H1 (cell line): ENCODE measurements around the gene GJD4.

ENCODE experiments used
- ATF3 ChIP-seq: IDR thresholded peaks from 2 replicates; pipeline ENCODE4 v1.6.1; 2011; ENCODE audit warnings: low read depth, mild to moderate bottlenecking, low read length; ENCODE audit not compliant: insufficient read depth
- POLR2A ChIP-seq, 2 experiments: IDR thresholded peaks; 1 replicate in 1 of 2; 2 replicates in 1 of 2; pipeline ENCODE4 v1.6.1; 2011; ENCODE audit warnings: low read depth in 2 of 2, low read length in 2 of 2, mild to moderate bottlenecking in 2 of 2; ENCODE audit errors: control extremely low read depth in 1 of 2
- POLR2AphosphoS5 ChIP-seq: IDR thresholded peaks from 2 replicates; pipeline ENCODE4 v1.6.1; 2011; ENCODE audit warnings: low read depth, low read length
- RAD21 ChIP-seq, 2 experiments: IDR thresholded peaks in 1 of 2; conservative IDR thresholded peaks in 1 of 2; 2 replicates each; pipeline ENCODE4 v1.6.1; 2011; ENCODE audit warnings: low read depth in 2 of 2, low read length in 2 of 2, improper control_type of control experiment in 1 of 2, inconsistent platforms in 1 of 2, mild to moderate bottlenecking in 1 of 2, moderate library complexity in 1 of 2

DNA sequence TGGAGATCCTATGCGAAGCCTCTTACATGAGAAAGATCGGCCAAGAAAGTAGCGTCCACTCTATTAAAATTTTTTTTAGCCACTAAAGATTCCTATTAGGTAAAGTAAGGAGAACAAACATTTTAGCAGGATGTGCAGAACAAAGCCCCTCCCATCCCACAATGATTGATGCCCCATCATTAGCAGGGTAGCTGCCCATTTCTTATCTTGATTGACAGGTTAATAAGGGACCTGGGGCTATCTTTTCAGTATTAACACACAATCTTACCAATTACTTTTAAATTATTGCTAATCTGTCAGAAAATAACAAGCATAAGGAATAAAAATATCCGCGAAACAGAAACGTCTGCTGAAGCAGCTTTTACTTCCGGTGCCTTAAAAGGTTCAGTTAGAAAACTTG, 31.8 kb downstream of the GJD4 start:
- TF ChIP-seq RAD21 (IDR thresholded peaks at IDR 0.05 in 1 of 2, conservative IDR thresholded peaks at IDR 0.05 in 1 of 2; ENCODE audit: low read depth in 2 of 2, low read length in 2 of 2) (no peak), ATF3 (no peak), POLR2AphosphoS5 (no peak), POLR2A (IDR thresholded peaks at IDR 0.05; ENCODE audit: control extremely low read depth in 1 of 2, low read depth in 2 of 2, low read length in 2 of 2) (no peak)
